Measurements from ENCODE around the gene JUN.

DNA sequence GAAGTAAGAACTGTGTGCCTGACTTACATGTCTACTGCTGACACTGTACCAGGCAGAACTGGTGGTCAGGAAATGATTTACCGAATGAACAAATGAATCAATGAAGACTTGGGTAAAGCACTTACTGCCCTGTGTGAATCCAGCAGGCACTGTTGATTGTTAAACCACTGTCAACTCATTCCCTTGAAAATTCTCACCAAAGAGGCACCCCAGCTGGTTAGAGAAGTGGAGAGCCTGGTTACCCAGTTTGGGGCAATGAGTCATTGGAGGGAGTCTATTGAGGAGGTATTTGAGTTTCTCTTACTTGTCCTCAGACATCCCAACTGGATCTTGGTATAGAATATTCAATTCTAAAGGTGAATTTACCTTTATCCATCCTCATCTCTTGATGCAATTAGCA lies 34.2 kb downstream of the JUN start:
- TF ChIP-seq CTCF (IDR thresholded peaks at IDR 0.05) (no peak), RCOR1 (IDR thresholded peaks at IDR 0.05; ENCODE audit: low read depth, low read length) (no peak), HDAC2 (IDR thresholded peaks at IDR 0.05) (no peak), BCL3 (IDR thresholded peaks at IDR 0.05) (no peak), EHMT2 (IDR thresholded peaks at IDR 0.05; ENCODE audit: low read depth) (no peak), POLR2A (IDR thresholded peaks at IDR 0.05; ENCODE audit: low read length) (no peak), USF2 (IDR thresholded peaks at IDR 0.05) (no peak), MAX (IDR thresholded peaks at IDR 0.05) (no peak), JUNB (IDR thresholded peaks at IDR 0.05) (no peak), PBX3 (IDR thresholded peaks at IDR 0.05) (no peak), RAD21 (conservative IDR thresholded peaks at IDR 0.05 in 1 of 2, IDR thresholded peaks at IDR 0.05 in 1 of 2) (no peak), RFX5 (IDR thresholded peaks at IDR 0.05) (no peak), JUN (IDR thresholded peaks at IDR 0.05) (no peak), MAZ (IDR thresholded peaks at IDR 0.05; ENCODE audit: borderline replicate concordance, low read depth, low read length) (no peak)
